Upper lobe of left lung (tissue), 4 donors: Measurements from ENCODE around the gene GUCA1C.

ENCODE experiments used
- CTCF ChIP-seq, 6 experiments: fragments of 450-650 bp in 4 of 6; fragments of 200-600 bp in 2 of 6; sonication (generic) in 2 of 6; IDR thresholded peaks; one replicate each; pipeline ENCODE4 v1.5.1; 2016 to 2019; ENCODE audit warnings: antibody characterized with exemption in 6 of 6
- POLR2A ChIP-seq, 4 donors: fragments of 450-650 bp; IDR thresholded peaks; one replicate each; pipeline ENCODE4 v1.5.1; 2016 to 2017; ENCODE audit warnings: antibody characterized with exemption in 4 of 4, mild to moderate bottlenecking in 2 of 4

GRCh38 chr3:108953210-108953609 is 469 bp downstream of the GUCA1C start:
- TF ChIP-seq POLR2A (IDR thresholded peaks at IDR 0.05): no peak
- no peak for TF ChIP-seq CTCF (IDR thresholded peaks at IDR 0.05)
